ENCODE measurements around the gene DPP7. TPM values are rescaled to one million over a fixed set of nuclear protein-coding genes. Genes with fewer than 3 reads are reported as not detected.

DPP7 gene
- total RNA-seq, 1 donor from 2014 or later = 137 TPM

DNA sequence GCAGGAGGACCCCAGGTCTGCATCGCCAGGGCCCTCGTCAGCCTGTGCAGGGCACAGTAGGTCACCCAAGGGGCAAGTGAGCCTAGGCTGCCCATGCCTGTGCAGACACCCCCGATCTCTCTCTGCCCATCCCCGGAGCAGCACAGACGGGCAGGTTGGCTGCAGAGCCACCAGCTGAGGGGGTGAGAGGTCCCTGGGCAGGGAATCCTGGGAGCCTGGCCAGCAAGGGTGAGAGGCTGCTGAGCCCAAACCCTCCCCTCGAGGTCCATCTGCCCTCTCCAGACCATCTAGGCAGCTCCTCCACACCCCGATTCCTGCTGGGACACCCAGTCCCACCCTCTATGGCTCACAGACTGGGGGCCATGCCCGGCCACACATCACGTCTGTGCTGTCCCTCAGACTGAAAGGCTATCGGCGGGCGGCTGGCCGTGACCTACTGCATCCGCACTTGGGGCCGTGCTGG is 2.8 kb upstream of the DPP7 start:
- Histone ChIP-seq H3K4me3 (ENCODE audit: low read depth, low read length) (no peak overlapping the region), H3K27me3 (ENCODE audit: control insufficient read depth, insufficient read depth, low read length) (no peaks in the 10 kb centered on the region), H3K36me3 (ENCODE audit: control insufficient read depth, insufficient read depth, low read length) (no peaks in the 10 kb centered on the region)
- TF ChIP-seq, protein P1, sequence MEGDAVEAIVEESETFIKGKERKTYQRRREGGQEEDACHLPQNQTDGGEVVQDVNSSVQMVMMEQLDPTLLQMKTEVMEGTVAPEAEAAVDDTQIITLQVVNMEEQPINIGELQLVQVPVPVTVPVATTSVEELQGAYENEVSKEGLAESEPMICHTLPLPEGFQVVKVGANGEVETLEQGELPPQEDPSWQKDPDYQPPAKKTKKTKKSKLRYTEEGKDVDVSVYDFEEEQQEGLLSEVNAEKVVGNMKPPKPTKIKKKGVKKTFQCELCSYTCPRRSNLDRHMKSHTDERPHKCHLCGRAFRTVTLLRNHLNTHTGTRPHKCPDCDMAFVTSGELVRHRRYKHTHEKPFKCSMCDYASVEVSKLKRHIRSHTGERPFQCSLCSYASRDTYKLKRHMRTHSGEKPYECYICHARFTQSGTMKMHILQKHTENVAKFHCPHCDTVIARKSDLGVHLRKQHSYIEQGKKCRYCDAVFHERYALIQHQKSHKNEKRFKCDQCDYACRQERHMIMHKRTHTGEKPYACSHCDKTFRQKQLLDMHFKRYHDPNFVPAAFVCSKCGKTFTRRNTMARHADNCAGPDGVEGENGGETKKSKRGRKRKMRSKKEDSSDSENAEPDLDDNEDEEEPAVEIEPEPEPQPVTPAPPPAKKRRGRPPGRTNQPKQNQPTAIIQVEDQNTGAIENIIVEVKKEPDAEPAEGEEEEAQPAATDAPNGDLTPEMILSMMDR (IDR thresholded peaks at IDR 0.05; ENCODE audit: insufficient read depth, low read length, poor library complexity, severe bottlenecking) = no peak
- DNase-seq (ENCODE audit: low read depth) = no peak

DNA sequence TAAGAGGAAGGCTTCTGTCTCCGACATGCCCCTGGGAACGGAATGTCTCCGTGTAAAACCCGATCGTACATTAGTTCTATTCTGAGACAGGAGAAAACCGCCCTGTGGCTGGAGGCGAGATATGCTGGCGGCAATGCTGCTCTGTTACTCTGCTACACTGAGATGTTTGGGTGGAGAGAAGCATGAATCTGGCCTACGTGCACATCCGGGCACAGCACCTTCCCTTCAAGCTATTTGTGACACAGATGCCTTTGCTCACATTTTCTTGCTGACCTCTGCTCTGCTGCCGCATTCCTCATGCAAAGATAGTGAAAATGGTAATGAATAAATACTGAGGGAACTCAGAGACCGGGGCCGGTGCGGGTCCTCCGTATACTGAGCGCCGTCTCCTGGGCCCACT is 2.2 kb upstream of the DPP7 start:
- DNase-seq (ENCODE audit: low read depth) = no peak
- no peak overlapping the region for H3K4me3 ChIP-seq (ENCODE audit: low read depth, low read length)
- H3K27me3 ChIP-seq (ENCODE audit: control insufficient read depth, insufficient read depth, low read length) = no peaks in the 10 kb centered on the region
- TF ChIP-seq, protein P1 (IDR thresholded peaks at IDR 0.05; ENCODE audit: insufficient read depth, low read length, poor library complexity, severe bottlenecking) = no peak
- H3K36me3 ChIP-seq (ENCODE audit: control insufficient read depth, insufficient read depth, low read length) = no peaks in the 10 kb centered on the region

DNA sequence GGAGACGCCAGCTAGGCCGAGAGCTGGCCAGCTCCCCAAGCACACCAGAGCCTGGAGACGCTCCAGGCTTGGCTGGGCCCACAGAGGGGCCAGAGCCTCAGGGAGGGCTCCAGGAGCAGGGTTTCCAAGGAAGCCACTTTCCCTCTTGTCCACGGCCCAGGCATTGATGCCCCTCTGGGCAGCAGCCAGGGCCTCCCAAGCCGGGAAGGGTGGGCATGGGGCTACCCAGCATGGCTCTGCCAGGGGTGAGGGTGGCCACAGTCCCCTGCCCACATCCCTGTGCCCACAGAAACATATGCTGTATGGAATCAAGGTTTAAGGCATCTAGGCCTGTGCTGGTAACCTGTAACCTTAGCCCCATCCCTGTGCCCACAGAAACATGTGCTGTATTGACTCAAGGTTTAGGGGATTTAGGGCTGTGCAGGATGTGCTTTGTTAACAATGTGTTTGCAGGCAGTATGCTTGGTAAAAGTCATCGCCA is 1.5 kb upstream of the DPP7 start:
- Histone ChIP-seq H3K36me3 (ENCODE audit: control insufficient read depth, insufficient read depth, low read length) (no peaks in the 10 kb centered on the region), H3K4me3 (ENCODE audit: low read depth, low read length) (no peak overlapping the region), H3K27me3 (ENCODE audit: control insufficient read depth, insufficient read depth, low read length) (no peaks in the 10 kb centered on the region)
- DNase-seq (ENCODE audit: low read depth) = no peak
- TF ChIP-seq, protein P1 (IDR thresholded peaks at IDR 0.05; ENCODE audit: insufficient read depth, low read length, poor library complexity, severe bottlenecking) = no peak

DNA sequence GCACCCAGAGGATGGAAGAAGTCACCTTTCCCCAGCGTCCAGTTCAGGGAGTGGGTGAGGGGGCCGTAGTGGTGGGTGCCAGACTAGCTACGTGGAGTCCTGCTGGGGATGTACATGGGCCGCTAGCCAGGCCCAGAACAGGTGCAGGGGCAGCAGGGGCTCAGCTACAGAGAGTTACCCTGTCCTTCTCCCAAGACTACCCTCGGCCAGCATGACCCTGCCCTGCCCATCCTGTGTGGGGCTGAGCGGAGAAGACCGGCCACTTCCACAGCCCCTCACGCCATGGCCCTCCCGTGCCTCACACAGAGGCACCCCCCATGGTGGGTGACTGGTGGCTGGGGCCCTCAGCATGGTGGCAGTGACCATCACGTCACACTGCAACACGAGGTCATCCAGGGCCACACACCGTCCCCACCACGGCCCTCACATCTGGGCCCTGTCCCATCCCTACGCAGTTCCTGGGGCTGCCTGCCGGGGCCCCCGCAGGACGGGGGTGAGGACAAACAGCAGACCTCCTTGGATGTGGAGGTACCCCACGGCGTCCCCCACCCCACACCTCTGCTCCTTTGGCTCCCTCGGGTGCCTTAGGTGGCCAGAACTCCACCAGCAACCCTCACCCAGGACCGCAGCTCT is 977 bp upstream of the DPP7 start:
- no peaks in the 10 kb centered on the region for H3K36me3 ChIP-seq (ENCODE audit: control insufficient read depth, insufficient read depth, low read length)
- TF ChIP-seq, protein P1 (IDR thresholded peaks at IDR 0.05; ENCODE audit: insufficient read depth, low read length, poor library complexity, severe bottlenecking) = peak; percentile 3
- no peak overlapping the region for H3K4me3 ChIP-seq (ENCODE audit: low read depth, low read length)
- DNase-seq (ENCODE audit: low read depth) = no peak
- H3K27me3 ChIP-seq (ENCODE audit: control insufficient read depth, insufficient read depth, low read length) = no peaks in the 10 kb centered on the region

DNA sequence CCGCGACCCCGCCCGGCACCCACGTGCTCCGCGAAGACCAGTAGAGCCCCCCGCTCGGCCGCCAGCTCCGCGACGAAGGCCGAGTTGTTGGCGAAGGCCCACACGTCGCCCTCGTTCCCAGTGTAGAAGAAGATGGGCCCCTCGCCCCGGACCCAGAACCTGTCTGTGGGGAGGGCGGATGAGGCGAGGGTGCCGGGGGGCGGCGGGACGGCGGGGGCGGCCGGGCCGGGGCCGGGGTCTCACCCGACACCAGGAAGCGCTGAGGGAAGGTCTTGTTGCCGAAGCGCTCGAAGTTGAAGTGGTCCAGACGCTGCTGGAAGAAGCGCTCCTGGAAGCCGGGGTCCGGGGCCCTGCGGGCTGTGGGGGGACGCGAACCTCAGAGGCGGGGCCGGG is 317 bp downstream of the DPP7 start:
- TF ChIP-seq, protein P1 (IDR thresholded peaks at IDR 0.05; ENCODE audit: insufficient read depth, low read length, poor library complexity, severe bottlenecking) = no peak
- Histone ChIP-seq H3K4me3 (ENCODE audit: low read depth, low read length) (peak overlapping the region; percentile 53), H3K36me3 (ENCODE audit: control insufficient read depth, insufficient read depth, low read length) (no peaks in the 10 kb centered on the region), H3K27me3 (ENCODE audit: control insufficient read depth, insufficient read depth, low read length) (no peaks in the 10 kb centered on the region)
- no peak for DNase-seq (ENCODE audit: low read depth)

All from kidney epithelial cell (primary cell).